Measurements from ENCODE around the gene OPALIN.

Gene OPALIN

GRCh38 chr10:96358851-96359540 is at the start of gene OPALIN:
TSS of gene OPALIN (minus strand) at chr10:96359002. CDS start at chr10:96358896, 106 bp downstream.
- H3K9me3 Mint-ChIP-seq: no peaks in the 10 kb centered on the region
- no peaks in the 10 kb centered on the region for H3K36me3 Mint-ChIP-seq
- no peak within 1 kb of the TSS for H3K27ac Mint-ChIP-seq
- peaks cover 3% of the 10 kb centered on the region for H3K27me3 Mint-ChIP-seq
- no peak within 1 kb of the TSS for H3K4me3 Mint-ChIP-seq
- no peaks in the 10 kb centered on the region for H3K4me1 Mint-ChIP-seq

- H3K9me3 Mint-ChIP-seq: no peaks in the 10 kb centered on the region
- peaks cover 17% of the 10 kb centered on the region for H3K27me3 Mint-ChIP-seq
- H3K4me1 Mint-ChIP-seq: no peaks in the 10 kb centered on the region
- H3K36me3 Mint-ChIP-seq: no peaks in the 10 kb centered on the region
- H3K27ac Mint-ChIP-seq: no peak overlapping the region
- H3K4me3 Mint-ChIP-seq: no peak overlapping the region
Measured at GRCh38 chr10:96408201-96408600, 49.4 kb upstream of the OPALIN start.

GRCh38 chr10:96407560-96408069 is 48.8 kb upstream of the OPALIN start:
- Mint-ChIP-seq H3K27ac (no peak overlapping the region), H3K27me3 (peaks cover 14% of the 10 kb centered on the region), H3K4me3 (no peak overlapping the region)

GRCh38 chr10:96406091-96406490 is 47.3 kb upstream of the OPALIN start:
- no peaks in the 10 kb centered on the region for H3K9me3 Mint-ChIP-seq
- no peaks in the 10 kb centered on the region for H3K36me3 Mint-ChIP-seq
- H3K4me3 Mint-ChIP-seq: no peak overlapping the region
- H3K27me3 Mint-ChIP-seq: peaks cover 12% of the 10 kb centered on the region
- H3K4me1 Mint-ChIP-seq: no peaks in the 10 kb centered on the region
- H3K27ac Mint-ChIP-seq: no peak overlapping the region

More at GRCh38 chr10:96407560-96408069, 48.8 kb upstream of the OPALIN start:
- no peaks in the 10 kb centered on the region for H3K36me3 Mint-ChIP-seq
- no peaks in the 10 kb centered on the region for H3K9me3 Mint-ChIP-seq
- no peaks in the 10 kb centered on the region for H3K4me1 Mint-ChIP-seq

GRCh38 chr10:96402417-96403305 is 43.9 kb upstream of the OPALIN start:
- H3K4me3 Mint-ChIP-seq: no peak overlapping the region
- no peaks in the 10 kb centered on the region for H3K4me1 Mint-ChIP-seq
- no peak overlapping the region for H3K27ac Mint-ChIP-seq
- peaks cover 14% of the 10 kb centered on the region for H3K27me3 Mint-ChIP-seq
- H3K9me3 Mint-ChIP-seq: no peaks in the 10 kb centered on the region
- no peaks in the 10 kb centered on the region for H3K36me3 Mint-ChIP-seq

GRCh38 chr10:96401036-96401435 is 42.2 kb upstream of the OPALIN start:
- Mint-ChIP-seq H3K36me3 (no peaks in the 10 kb centered on the region), H3K27ac (no peak overlapping the region), H3K4me1 (peaks cover 2% of the 10 kb centered on the region), H3K9me3 (no peaks in the 10 kb centered on the region), H3K27me3 (peaks cover 9% of the 10 kb centered on the region), H3K4me3 (no peak overlapping the region)

GRCh38 chr10:96400465-96400864 is 41.7 kb upstream of the OPALIN start:
- H3K4me1 Mint-ChIP-seq: peaks cover 5% of the 10 kb centered on the region
- no peak overlapping the region for H3K4me3 Mint-ChIP-seq
- peaks cover 9% of the 10 kb centered on the region for H3K27me3 Mint-ChIP-seq
- no peak overlapping the region for H3K27ac Mint-ChIP-seq
- H3K36me3 Mint-ChIP-seq: no peaks in the 10 kb centered on the region
- H3K9me3 Mint-ChIP-seq: no peaks in the 10 kb centered on the region

GRCh38 chr10:96397902-96398301 is 39.1 kb upstream of the OPALIN start:
- H3K9me3 Mint-ChIP-seq: no peaks in the 10 kb centered on the region

GRCh38 chr10:96395931-96396877 is 37.4 kb upstream of the OPALIN start:
- Mint-ChIP-seq H3K4me3 (peak overlapping the region; percentile 52), H3K36me3 (no peaks in the 10 kb centered on the region), H3K9me3 (no peaks in the 10 kb centered on the region), H3K27me3 (peaks cover 8% of the 10 kb centered on the region), H3K27ac (no peak overlapping the region), H3K4me1 (peaks cover 5% of the 10 kb centered on the region)

More at GRCh38 chr10:96397902-96398301, 39.1 kb upstream of the OPALIN start:
- H3K4me1 Mint-ChIP-seq: peaks cover 5% of the 10 kb centered on the region
- no peaks in the 10 kb centered on the region for H3K36me3 Mint-ChIP-seq
- H3K4me3 Mint-ChIP-seq: no peak overlapping the region
- no peak overlapping the region for H3K27ac Mint-ChIP-seq
- H3K27me3 Mint-ChIP-seq: peaks cover 9% of the 10 kb centered on the region

GRCh38 chr10:96390460-96390864 is 31.7 kb upstream of the OPALIN start:
- H3K27me3 Mint-ChIP-seq: no peaks in the 10 kb centered on the region
- no peaks in the 10 kb centered on the region for H3K4me1 Mint-ChIP-seq
- H3K27ac Mint-ChIP-seq: no peak overlapping the region
- H3K36me3 Mint-ChIP-seq: no peaks in the 10 kb centered on the region
- no peaks in the 10 kb centered on the region for H3K9me3 Mint-ChIP-seq
- H3K4me3 Mint-ChIP-seq: no peak overlapping the region

GRCh38 chr10:96389785-96390184 is 31.0 kb upstream of the OPALIN start:
- H3K36me3 Mint-ChIP-seq: no peaks in the 10 kb centered on the region
- no peaks in the 10 kb centered on the region for H3K27me3 Mint-ChIP-seq
- H3K9me3 Mint-ChIP-seq: no peaks in the 10 kb centered on the region
- no peak overlapping the region for H3K27ac Mint-ChIP-seq
- H3K4me1 Mint-ChIP-seq: no peaks in the 10 kb centered on the region
- H3K4me3 Mint-ChIP-seq: no peak overlapping the region

- Mint-ChIP-seq H3K27me3 (peaks cover 2% of the 10 kb centered on the region), H3K27ac (no peak overlapping the region), H3K4me1 (no peaks in the 10 kb centered on the region), H3K4me3 (no peak overlapping the region), H3K36me3 (no peaks in the 10 kb centered on the region), H3K9me3 (no peaks in the 10 kb centered on the region)
Measured at GRCh38 chr10:96387601-96388000, 28.8 kb upstream of the OPALIN start.

- no peak overlapping the region for H3K4me3 Mint-ChIP-seq
- no peak overlapping the region for H3K27ac Mint-ChIP-seq
- H3K27me3 Mint-ChIP-seq: peaks cover 3% of the 10 kb centered on the region
- no peaks in the 10 kb centered on the region for H3K9me3 Mint-ChIP-seq
- H3K36me3 Mint-ChIP-seq: no peaks in the 10 kb centered on the region
- H3K4me1 Mint-ChIP-seq: no peaks in the 10 kb centered on the region
Measured at GRCh38 chr10:96387161-96387560, 28.4 kb upstream of the OPALIN start.

- H3K27ac Mint-ChIP-seq: no peak overlapping the region
- no peaks in the 10 kb centered on the region for H3K4me1 Mint-ChIP-seq
- H3K36me3 Mint-ChIP-seq: no peaks in the 10 kb centered on the region
- H3K27me3 Mint-ChIP-seq: peaks cover 3% of the 10 kb centered on the region
- no peak overlapping the region for H3K4me3 Mint-ChIP-seq
- H3K9me3 Mint-ChIP-seq: no peaks in the 10 kb centered on the region
Measured at GRCh38 chr10:96384506-96384905, 25.7 kb upstream of the OPALIN start.

- peaks cover 3% of the 10 kb centered on the region for H3K27me3 Mint-ChIP-seq
- H3K36me3 Mint-ChIP-seq: no peaks in the 10 kb centered on the region
- peaks cover under 1% of the 10 kb centered on the region for H3K4me1 Mint-ChIP-seq
- no peak overlapping the region for H3K4me3 Mint-ChIP-seq
- H3K9me3 Mint-ChIP-seq: no peaks in the 10 kb centered on the region
- H3K27ac Mint-ChIP-seq: no peak overlapping the region
Measured at GRCh38 chr10:96380821-96381220, 22.0 kb upstream of the OPALIN start.
